GM13977 (cell line): ENCODE measurements around the gene NDP.

ENCODE experiments used
- DNase-seq: peaks from one replicate; pipeline ENCODE4 v3.0.0; 2012; ENCODE audit warnings: low spot score
- in situ Hi-C: fragments of 300-500 bp; cut with MboI; formaldehyde crosslinking; loops from one replicate; pipeline ENCODE4 v1.12.0; 2022; ENCODE audit warnings: low sequenced_read_pairs, low pct_unique_long_range_greater_than_20kb, mixed read lengths, inconsistent platforms; ENCODE audit not compliant: unreplicated experiment
- TF ChIP-seq, protein P1 (sequence below): IDR thresholded peaks from 2 replicates; pipeline ENCODE4 v1.5.1; 2012; ENCODE audit warnings: mild to moderate bottlenecking, control low read depth; ENCODE audit not compliant: insufficient read depth; ENCODE audit errors: extremely low read depth, missing control alignments

The NDP gene

GRCh38 chrX:44012484-44013096, 39.4 kb upstream of the NDP start:
- TF ChIP-seq, protein P1, sequence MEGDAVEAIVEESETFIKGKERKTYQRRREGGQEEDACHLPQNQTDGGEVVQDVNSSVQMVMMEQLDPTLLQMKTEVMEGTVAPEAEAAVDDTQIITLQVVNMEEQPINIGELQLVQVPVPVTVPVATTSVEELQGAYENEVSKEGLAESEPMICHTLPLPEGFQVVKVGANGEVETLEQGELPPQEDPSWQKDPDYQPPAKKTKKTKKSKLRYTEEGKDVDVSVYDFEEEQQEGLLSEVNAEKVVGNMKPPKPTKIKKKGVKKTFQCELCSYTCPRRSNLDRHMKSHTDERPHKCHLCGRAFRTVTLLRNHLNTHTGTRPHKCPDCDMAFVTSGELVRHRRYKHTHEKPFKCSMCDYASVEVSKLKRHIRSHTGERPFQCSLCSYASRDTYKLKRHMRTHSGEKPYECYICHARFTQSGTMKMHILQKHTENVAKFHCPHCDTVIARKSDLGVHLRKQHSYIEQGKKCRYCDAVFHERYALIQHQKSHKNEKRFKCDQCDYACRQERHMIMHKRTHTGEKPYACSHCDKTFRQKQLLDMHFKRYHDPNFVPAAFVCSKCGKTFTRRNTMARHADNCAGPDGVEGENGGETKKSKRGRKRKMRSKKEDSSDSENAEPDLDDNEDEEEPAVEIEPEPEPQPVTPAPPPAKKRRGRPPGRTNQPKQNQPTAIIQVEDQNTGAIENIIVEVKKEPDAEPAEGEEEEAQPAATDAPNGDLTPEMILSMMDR = no peak
- in situ Hi-C loops = no loop called here
- DNase-seq = no peak

GRCh38 chrX:44011506-44011905, 38.3 kb upstream of the NDP start:
- TF ChIP-seq, protein P1 = no peak
- in situ Hi-C loops = no loop called here
- DNase-seq = no peak

DNA sequence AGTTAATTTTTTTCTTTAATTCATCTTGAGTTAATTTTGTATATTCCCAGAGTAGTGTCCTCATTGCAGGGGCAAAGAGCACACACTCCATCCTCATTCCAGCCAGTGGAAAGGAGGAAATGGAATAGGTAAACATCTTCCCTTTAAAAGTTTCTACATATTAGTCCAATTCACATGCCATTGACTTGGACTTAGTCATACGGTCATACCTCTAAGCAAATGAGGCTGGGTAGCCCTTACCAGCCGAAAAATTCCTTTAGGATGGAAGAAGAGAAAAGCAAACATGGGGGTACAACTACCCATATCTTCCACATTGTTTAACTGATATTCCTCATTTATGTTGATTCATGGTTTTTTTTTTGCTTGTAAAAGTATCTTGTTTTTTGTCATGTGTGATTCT, 37.4 kb upstream of the NDP start:
- TF ChIP-seq, protein P1 = no peak
- DNase-seq = no peak
- in situ Hi-C loops = no loop called here

DNA sequence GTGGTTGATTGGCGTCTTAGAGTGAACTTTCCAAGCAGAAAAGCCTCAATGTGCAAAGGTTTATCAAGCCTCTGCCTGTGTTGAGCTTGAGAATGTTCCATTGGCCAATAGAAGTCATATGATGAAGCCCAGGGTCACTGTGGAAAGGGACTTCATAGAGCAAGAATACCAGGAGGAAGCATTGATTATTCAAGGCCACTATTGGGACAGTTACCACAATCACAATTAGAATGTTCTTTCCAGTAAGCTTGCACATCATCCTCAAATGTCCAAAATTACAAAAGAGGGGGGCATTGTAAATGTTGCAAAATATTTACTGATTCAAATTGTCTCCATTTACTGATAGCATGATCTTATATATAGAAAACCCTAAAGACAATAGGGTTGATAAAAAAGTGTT, 32.9 kb upstream of the NDP start:
- in situ Hi-C loops = no loop called here
- DNase-seq = no peak
- TF ChIP-seq, protein P1 = no peak

- in situ Hi-C loops = no loop called here
- TF ChIP-seq, protein P1 = no peak
- DNase-seq = no peak
These were observed 30.8 kb upstream of the NDP start for GRCh38 chrX:44003975-44004374.

DNA sequence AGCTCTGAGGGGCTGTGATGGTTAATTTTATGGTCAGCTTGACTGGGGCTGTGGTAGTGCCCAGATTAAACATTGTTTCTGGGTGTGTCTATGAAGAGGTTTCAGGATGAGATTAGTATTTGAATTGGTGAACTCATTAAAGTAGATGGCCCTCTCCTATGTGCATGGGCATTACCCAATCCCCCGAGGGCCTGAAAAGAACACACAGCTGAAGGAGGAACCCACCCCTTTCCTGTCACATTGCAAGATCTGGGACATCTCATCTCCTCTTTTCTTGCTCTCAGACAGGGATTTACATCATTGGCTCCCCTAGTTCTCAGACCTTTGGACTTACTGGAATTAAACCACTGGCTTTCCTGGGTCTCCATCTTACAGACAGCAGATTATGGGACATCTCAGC, 29.4 kb upstream of the NDP start:
- TF ChIP-seq, protein P1 = no peak
- no peak for DNase-seq
- in situ Hi-C loops = no loop called here
